H9 (cell line): ENCODE results near the gene CTDSPL. TPM values are rescaled to one million over a fixed set of nuclear protein-coding genes. Genes with fewer than 3 reads are reported as not detected.

Source experiments
- DNase-seq: peaks from one replicate; pipeline ENCODE4 v3.0.0-alpha.2; 2017
- H2AFZ ChIP-seq: one replicate; pipeline ENCODE4 v1.6.1; 2013; ENCODE audit warnings: mild to moderate bottlenecking, low read length, control low read depth, moderate library complexity
- H2AK5ac ChIP-seq: 2 replicates; pipeline ENCODE4 v1.6.1; 2013; ENCODE audit warnings: low read length, control low read depth, mixed read lengths; ENCODE audit not compliant: insufficient read length
- H2BK120ac ChIP-seq: one replicate; pipeline ENCODE4 v1.6.1; 2013; ENCODE audit warnings: low read depth, mild to moderate bottlenecking, low read length, control low read depth, inconsistent platforms; ENCODE audit not compliant: poor library complexity, severe bottlenecking
- H2BK12ac ChIP-seq: 2 replicates; pipeline ENCODE4 v1.6.1; 2013; ENCODE audit warnings: low read length, control low read depth, mixed read lengths, low read depth; ENCODE audit not compliant: insufficient read length
- H2BK15ac ChIP-seq: 2 replicates; pipeline ENCODE4 v1.6.1; 2013; ENCODE audit warnings: low read depth, low read length, control low read depth
- H2BK20ac ChIP-seq: one replicate; pipeline ENCODE4 v1.6.1; 2013; ENCODE audit warnings: low read depth, mild to moderate bottlenecking, low read length, control low read depth, inconsistent platforms; ENCODE audit not compliant: poor library complexity, severe bottlenecking
- H2BK5ac ChIP-seq: 2 replicates; pipeline ENCODE4 v1.6.1; 2013; ENCODE audit warnings: low read length, control low read depth, mixed read lengths; ENCODE audit not compliant: insufficient read length
- H3K14ac ChIP-seq: 2 replicates; pipeline ENCODE4 v1.6.1; 2013; ENCODE audit warnings: low read length, control low read depth; ENCODE audit not compliant: insufficient read depth
- H3K18ac ChIP-seq: 2 replicates; pipeline ENCODE4 v1.6.1; 2013; ENCODE audit warnings: low read depth, mild to moderate bottlenecking, mixed read lengths, low read length, control low read depth; ENCODE audit not compliant: insufficient read length
- H3K23ac ChIP-seq: 2 replicates; pipeline ENCODE4 v1.6.1; 2013; ENCODE audit warnings: low read length, control low read depth, mixed read lengths, low read depth; ENCODE audit not compliant: insufficient read length
- H3K23me2 ChIP-seq: 2 replicates; pipeline ENCODE4 v1.6.1; 2013; ENCODE audit warnings: low read depth, mild to moderate bottlenecking, mixed read lengths, low read length, control low read depth; ENCODE audit not compliant: insufficient read length, poor library complexity, severe bottlenecking
- H3K27ac ChIP-seq: 2 replicates; pipeline ENCODE4 v1.5.1; 2013; ENCODE audit warnings: low read length, control low read depth, mixed read lengths, low read depth; ENCODE audit not compliant: insufficient read length
- H3K27me3 ChIP-seq: 2 replicates; pipeline ENCODE4 v1.6.1; 2013; ENCODE audit warnings: low read length, control low read depth, inconsistent platforms; ENCODE audit not compliant: insufficient read depth
- H3K4ac ChIP-seq: 2 replicates; pipeline ENCODE4 v1.6.1; 2013; ENCODE audit warnings: low read depth, mild to moderate bottlenecking, control low read depth, inconsistent platforms, low read length, moderate library complexity
- H3K4me1 ChIP-seq: 2 replicates; pipeline ENCODE4 v1.6.1; 2013; ENCODE audit warnings: low read length, control low read depth, inconsistent platforms; ENCODE audit not compliant: insufficient read depth
- H3K4me2 ChIP-seq: 2 replicates; pipeline ENCODE4 v1.6.1; 2013; ENCODE audit warnings: low read length, control low read depth, mixed read lengths; ENCODE audit not compliant: insufficient read length, insufficient read depth
- H3K56ac ChIP-seq: 2 replicates; pipeline ENCODE4 v1.6.1; 2013; ENCODE audit warnings: low read depth, mild to moderate bottlenecking, mixed read lengths, low read length, control low read depth; ENCODE audit not compliant: insufficient read length
- H3K79me1 ChIP-seq: 2 replicates; pipeline ENCODE4 v1.6.1; 2013; ENCODE audit warnings: low read depth, mild to moderate bottlenecking, moderate library complexity, low read length, control low read depth, inconsistent platforms; ENCODE audit not compliant: insufficient read depth, poor library complexity, severe bottlenecking
- H3K79me2 ChIP-seq: 2 replicates; pipeline ENCODE4 v1.6.1; 2013; ENCODE audit warnings: low read length, control low read depth, inconsistent platforms; ENCODE audit not compliant: insufficient read depth
- H3K9ac ChIP-seq: 2 replicates; pipeline ENCODE4 v1.6.1; 2013; ENCODE audit warnings: low read length, control low read depth, mixed read lengths; ENCODE audit not compliant: insufficient read length; ENCODE audit errors: extremely low read depth
- H3K9me3 ChIP-seq: one replicate; pipeline ENCODE4 v1.6.1; 2013; ENCODE audit warnings: low read depth, low read length, inconsistent platforms; ENCODE audit not compliant: control insufficient read depth
- H3T11ph ChIP-seq: one replicate; pipeline ENCODE4 v1.6.1; 2013; ENCODE audit warnings: mild to moderate bottlenecking, low read length, control low read depth, inconsistent platforms
- H4K20me1 ChIP-seq: one replicate; pipeline ENCODE4 v1.6.1; 2013; ENCODE audit not compliant: control insufficient read depth, insufficient read length, insufficient read depth
- H4K5ac ChIP-seq: 2 replicates; pipeline ENCODE4 v1.6.1; 2013; ENCODE audit warnings: low read depth, mild to moderate bottlenecking, mixed read lengths, low read length, control low read depth; ENCODE audit not compliant: insufficient read length
- H4K8ac ChIP-seq: replicated peaks from 2 replicates; pipeline ENCODE4 v1.6.1; 2013; ENCODE audit warnings: low read length, control low read depth, mixed read lengths, low read depth; ENCODE audit not compliant: insufficient read length
- H4K91ac ChIP-seq: 2 replicates; pipeline ENCODE4 v1.6.1; 2013; ENCODE audit warnings: low read depth, mild to moderate bottlenecking, moderate library complexity, mixed read lengths, low read length, control low read depth; ENCODE audit not compliant: insufficient read length
- H3K27ac Mint-ChIP-seq, 3 experiments: 2 replicates in 2 of 3; 3 replicates in 1 of 3; pipeline ENCODE4 v1.8.0; 2020 to 2021; ENCODE audit warnings: mixed read lengths in 3 of 3, mild to moderate bottlenecking in 1 of 3, moderate library complexity in 1 of 3
- H3K27me3 Mint-ChIP-seq: 2 replicates; pipeline ENCODE4 v1.8.0; 2021; ENCODE audit warnings: low read depth, mild to moderate bottlenecking, moderate library complexity, mixed read lengths
- H3K36me3 Mint-ChIP-seq, 3 experiments: 2 replicates in 2 of 3; 3 replicates in 1 of 3; pipeline ENCODE4 v1.8.0; 2020 to 2021; ENCODE audit warnings: low read depth in 3 of 3, mixed read lengths in 3 of 3; ENCODE audit not compliant: insufficient read depth in 1 of 3
- H3K4me1 Mint-ChIP-seq, 2 experiments: 2 replicates each; pipeline ENCODE4 v1.8.0; 2020; ENCODE audit warnings: mixed read lengths in 2 of 2
- H3K4me3 Mint-ChIP-seq, 2 experiments: 2 replicates in 1 of 2; 3 replicates in 1 of 2; pipeline ENCODE4 v1.8.0; 2020 to 2021; ENCODE audit warnings: mild to moderate bottlenecking in 2 of 2, mixed read lengths in 2 of 2, moderate library complexity in 1 of 2
- H3K9me3 Mint-ChIP-seq, 2 experiments: 2 replicates in 1 of 2; 3 replicates in 1 of 2; pipeline ENCODE4 v1.8.0; 2020; ENCODE audit warnings: mild to moderate bottlenecking in 2 of 2, mixed read lengths in 2 of 2, moderate library complexity in 1 of 2
- CTCF ChIP-seq: fragments of 200-600 bp; sonication (generic); conservative IDR thresholded peaks from 3 replicates; pipeline ENCODE4 v1.8.0; 2021; ENCODE audit warnings: antibody characterized with exemption, mild to moderate bottlenecking
- WGBS: extraction: QIAGEN DNeasy Blood & Tissue Kit; methylation state at CpG from one replicate; pipeline ENCODE4 v1.1.7; 2013; ENCODE audit warnings: missing lambda C conversion rate, low lambda C conversion rate, mixed read lengths; ENCODE audit not compliant: insufficient read length; ENCODE audit errors: extremely low coverage; 5-methylcytosine and 5-hydroxymethylcytosine counted together
- total RNA-seq: library from RNA; stranded (reverse); gene quantifications from 2 replicates; pipeline ENCODE4 v1.2.1, GENCODE V29; 2021

CTDSPL gene
- total RNA-seq, 1 experiment from 2014 or later, result 20.8 TPM

DNA sequence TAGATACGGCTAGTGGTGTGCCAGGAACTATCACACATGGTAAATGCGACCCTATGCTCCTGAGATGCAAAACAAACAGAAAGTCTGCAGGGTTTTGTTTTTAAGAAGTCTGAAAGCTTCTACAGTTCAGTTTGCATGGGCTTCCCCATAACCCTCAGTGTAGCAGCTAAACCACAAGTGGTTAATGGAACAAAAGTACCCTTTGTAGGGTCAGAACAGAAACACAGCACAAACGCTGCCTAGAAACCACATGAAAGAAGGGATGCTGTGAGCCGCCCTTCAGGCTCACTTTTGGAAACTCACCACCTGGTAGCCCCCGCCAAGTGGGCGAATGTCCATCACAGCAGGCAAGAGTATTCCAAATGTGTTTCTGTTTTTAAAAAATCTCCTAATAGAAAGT is 46.2 kb downstream of the CTDSPL start:
- Mint-ChIP-seq H3K27ac (no peak overlapping the region), H3K27me3 (no peaks in the 10 kb centered on the region), H3K9me3 (no peaks in the 10 kb centered on the region), H3K36me3 (no peaks in the 10 kb centered on the region), H3K4me3 (no peak overlapping the region), H3K4me1 (peaks cover 35 to 37% of the 10 kb centered on the region in 2 experiments)
- H2AFZ ChIP-seq, result no peak overlapping the region
- no peak for DNase-seq
- H2BK15ac ChIP-seq, result no peak overlapping the region
- no peaks in the 10 kb centered on the region for H3K79me1 ChIP-seq
- H2BK120ac ChIP-seq, result no peak overlapping the region
- no peak overlapping the region for H3K18ac ChIP-seq
- H3K27me3 ChIP-seq, result no peaks in the 10 kb centered on the region
- no peak overlapping the region for H4K8ac ChIP-seq
- H3K56ac ChIP-seq, result no peak overlapping the region
- no peaks in the 10 kb centered on the region for H3K9me3 ChIP-seq
- no peak overlapping the region for H3K14ac ChIP-seq
- H3K4ac ChIP-seq, result no peak overlapping the region
- no peaks in the 10 kb centered on the region for H3K23me2 ChIP-seq
- no peak overlapping the region for H2AK5ac ChIP-seq
- H4K91ac ChIP-seq, result no peak overlapping the region
- peaks cover 4% of the 10 kb centered on the region; the same call in 1 of the 2 replicates for H3K79me2 ChIP-seq
- H3K9ac ChIP-seq, result no peak overlapping the region
- no peak for TF ChIP-seq CTCF
- H2BK5ac ChIP-seq, result no peak overlapping the region
- H4K20me1 ChIP-seq, result no peaks in the 10 kb centered on the region
- H3K4me2 ChIP-seq, result no peak overlapping the region
- H2BK20ac ChIP-seq, result no peak overlapping the region
- H3K23ac ChIP-seq, result no peak overlapping the region
- H3K27ac ChIP-seq, result no peak overlapping the region
- no CpG with 5 or more reads among the region's 6 CpGs for WGBS
- no peak overlapping the region for H2BK12ac ChIP-seq
- no peak overlapping the region for H4K5ac ChIP-seq
- peaks cover 5% of the 10 kb centered on the region for H3K4me1 ChIP-seq
- H3T11ph ChIP-seq, result no peak overlapping the region
